Measurements from ENCODE around the gene JMJD1C. TPM values are rescaled to one million over a fixed set of nuclear protein-coding genes. Genes with fewer than 3 reads are reported as not detected.

The JMJD1C gene
- total RNA-seq, 1 experiment from 2014 or later, result 108 TPM

- H3K36me3 ChIP-seq (replicated peaks; ENCODE audit: control insufficient read depth, insufficient read depth, low read length), result no peaks in the 10 kb centered on the region; the same call in 1 of the 2 replicates
- peak; percentile 43 for DNase-seq
These were observed 196.8 kb downstream of the JMJD1C start for GRCh38 chr10:63268798-63269503.

GRCh38 chr10:63268149-63268797, 197.5 kb downstream of the JMJD1C start:
- DNase-seq, result no peak
- H3K4me3 ChIP-seq (ENCODE audit: insufficient read depth, low read depth, low read length), result peak overlapping the region; percentile 64

More at GRCh38 chr10:63268798-63269503, 196.8 kb downstream of the JMJD1C start:
- H3K4me3 ChIP-seq (ENCODE audit: insufficient read depth, low read depth, low read length), result peak overlapping the region; percentile 64
- H3K27me3 ChIP-seq (ENCODE audit: control insufficient read depth, insufficient read depth, low read length), result no peaks in the 10 kb centered on the region

DNA sequence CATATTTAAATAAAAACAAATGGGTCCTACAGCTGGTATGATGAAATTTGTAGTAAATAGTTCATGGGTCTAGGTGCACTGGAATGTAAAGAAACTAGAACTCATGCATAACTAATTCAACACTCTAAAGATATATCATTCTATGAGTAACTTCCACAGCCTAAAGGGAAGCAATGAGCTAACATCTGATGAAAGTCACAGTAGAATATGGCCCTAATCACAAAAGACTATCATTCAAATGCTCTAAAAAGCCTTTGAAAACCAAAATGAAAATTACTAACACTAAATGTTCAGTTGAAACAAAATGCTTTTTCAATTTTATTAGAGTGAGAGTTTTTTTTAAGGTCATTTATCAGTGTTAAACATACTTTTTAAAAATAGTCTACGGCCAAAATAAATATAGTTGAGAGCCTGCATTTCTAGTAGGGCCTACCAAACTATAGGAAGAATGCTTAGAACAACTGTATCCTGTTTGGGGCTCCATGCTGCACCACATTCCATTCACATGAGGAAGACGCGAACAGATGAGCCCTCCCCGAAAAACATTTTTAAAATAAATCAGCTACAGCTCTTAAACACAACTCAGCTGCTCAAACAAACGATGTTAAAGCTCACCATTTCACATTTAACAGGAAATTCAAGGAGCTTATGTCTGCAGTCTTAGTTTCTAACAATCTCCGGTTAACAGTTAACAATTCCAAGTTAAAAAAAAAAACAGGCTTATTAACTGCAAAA, 198.2 kb downstream of the JMJD1C start:
- no peak for DNase-seq
- Histone ChIP-seq H3K27me3 (ENCODE audit: control insufficient read depth, insufficient read depth, low read length) (no peaks in the 10 kb centered on the region), H3K36me3 (replicated peaks; ENCODE audit: control insufficient read depth, insufficient read depth, low read length) (no peaks in the 10 kb centered on the region; the same call in 1 of the 2 replicates), H3K4me3 (ENCODE audit: insufficient read depth, low read depth, low read length) (peak overlapping the region; percentile 64)

More at GRCh38 chr10:63268149-63268797, 197.5 kb downstream of the JMJD1C start:
- Histone ChIP-seq H3K36me3 (replicated peaks; ENCODE audit: control insufficient read depth, insufficient read depth, low read length) (no peaks in the 10 kb centered on the region; the same call in 1 of the 2 replicates), H3K27me3 (ENCODE audit: control insufficient read depth, insufficient read depth, low read length) (no peaks in the 10 kb centered on the region)

- Histone ChIP-seq H3K36me3 (replicated peaks; ENCODE audit: control insufficient read depth, insufficient read depth, low read length) (no peaks in the 10 kb centered on the region; the same call in 1 of the 2 replicates), H3K27me3 (ENCODE audit: control insufficient read depth, insufficient read depth, low read length) (no peaks in the 10 kb centered on the region)
- DNase-seq, result no peak
These were observed 199.1 kb downstream of the JMJD1C start for GRCh38 chr10:63266391-63267316.

DNA sequence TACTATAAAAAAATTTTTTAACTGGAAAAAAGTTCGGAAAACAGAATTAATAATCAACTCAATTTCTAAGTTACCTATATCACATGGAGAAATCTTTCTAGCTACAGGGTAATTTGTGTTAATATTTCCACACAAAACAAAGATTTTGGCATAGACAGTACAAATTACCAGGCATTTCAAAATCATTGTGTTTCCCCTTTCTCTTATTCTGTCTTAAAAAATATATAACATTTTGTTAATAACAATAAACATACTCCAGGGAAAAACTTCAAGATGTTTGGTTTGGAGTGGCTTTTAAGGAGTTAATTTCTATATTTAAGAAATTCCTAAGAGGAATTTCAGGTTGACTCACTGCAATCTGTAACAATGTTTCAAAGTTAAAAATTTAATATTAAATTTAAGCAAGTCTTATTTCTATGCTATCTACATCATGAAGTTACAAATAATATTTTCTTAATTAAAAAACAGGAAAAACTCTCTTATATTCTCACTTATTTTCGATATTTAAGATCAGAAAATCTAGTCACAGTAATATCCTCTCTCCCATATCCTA, 200.0 kb downstream of the JMJD1C start:
- H3K36me3 ChIP-seq (replicated peaks; ENCODE audit: control insufficient read depth, insufficient read depth, low read length), result no peaks in the 10 kb centered on the region; the same call in 1 of the 2 replicates
- no peak for DNase-seq

More at GRCh38 chr10:63266391-63267316, 199.1 kb downstream of the JMJD1C start:
- peak overlapping the region; percentile 64 for H3K4me3 ChIP-seq (ENCODE audit: insufficient read depth, low read depth, low read length)

GRCh38 chr10:63265222-63265617, 200.6 kb downstream of the JMJD1C start:
- DNase-seq, result no peak
- H3K4me3 ChIP-seq (ENCODE audit: insufficient read depth, low read depth, low read length), result peak overlapping the region; percentile 64
- no peaks in the 10 kb centered on the region for H3K27me3 ChIP-seq (ENCODE audit: control insufficient read depth, insufficient read depth, low read length)
- no peaks in the 10 kb centered on the region; the same call in 1 of the 2 replicates for H3K36me3 ChIP-seq (replicated peaks; ENCODE audit: control insufficient read depth, insufficient read depth, low read length)

More for the DNA sequence above, 200.0 kb downstream of the JMJD1C start:
- Histone ChIP-seq H3K4me3 (ENCODE audit: insufficient read depth, low read depth, low read length) (peak overlapping the region; percentile 64), H3K27me3 (ENCODE audit: control insufficient read depth, insufficient read depth, low read length) (no peaks in the 10 kb centered on the region)

GRCh38 chr10:63264617-63265221, 201.1 kb downstream of the JMJD1C start:
- Histone ChIP-seq H3K36me3 (replicated peaks; ENCODE audit: control insufficient read depth, insufficient read depth, low read length) (no peaks in the 10 kb centered on the region; the same call in 1 of the 2 replicates), H3K27me3 (ENCODE audit: control insufficient read depth, insufficient read depth, low read length) (no peaks in the 10 kb centered on the region), H3K4me3 (ENCODE audit: insufficient read depth, low read depth, low read length) (peak overlapping the region; percentile 64)
- DNase-seq, result no peak

- H3K4me3 ChIP-seq (ENCODE audit: insufficient read depth, low read depth, low read length), result no peak overlapping the region
These were observed 203.2 kb downstream of the JMJD1C start for GRCh38 chr10:63262430-63263073.

DNA sequence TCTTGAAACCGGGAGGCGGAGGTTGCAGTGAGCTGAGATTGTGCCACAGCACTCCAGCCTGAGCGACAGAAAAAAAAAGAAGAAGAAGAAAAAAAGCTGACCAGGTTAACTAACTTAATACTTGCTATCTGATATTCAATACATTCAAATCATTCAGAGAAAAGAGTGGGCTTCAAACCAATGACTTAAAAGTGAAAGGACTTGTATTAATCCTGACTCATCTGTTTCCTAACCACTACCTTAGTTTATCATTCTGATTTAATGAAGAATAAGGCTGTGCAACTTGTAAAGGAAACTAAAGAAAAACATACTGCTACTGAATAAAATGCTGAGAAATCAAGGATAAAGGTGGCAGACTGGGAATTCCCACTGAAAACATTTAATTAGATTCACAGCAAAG, 204.3 kb downstream of the JMJD1C start:
- Histone ChIP-seq H3K4me3 (ENCODE audit: insufficient read depth, low read depth, low read length) (no peak overlapping the region), H3K27me3 (ENCODE audit: control insufficient read depth, insufficient read depth, low read length) (no peaks in the 10 kb centered on the region), H3K36me3 (replicated peaks; ENCODE audit: control insufficient read depth, insufficient read depth, low read length) (peaks cover 3% of the 10 kb centered on the region)
- DNase-seq, result no peak

More at GRCh38 chr10:63262430-63263073, 203.2 kb downstream of the JMJD1C start:
- no peaks in the 10 kb centered on the region for H3K27me3 ChIP-seq (ENCODE audit: control insufficient read depth, insufficient read depth, low read length)
- no peak for DNase-seq
- peaks cover 3% of the 10 kb centered on the region for H3K36me3 ChIP-seq (replicated peaks; ENCODE audit: control insufficient read depth, insufficient read depth, low read length)

- Histone ChIP-seq H3K27me3 (ENCODE audit: control insufficient read depth, insufficient read depth, low read length) (no peaks in the 10 kb centered on the region), H3K36me3 (replicated peaks; ENCODE audit: control insufficient read depth, insufficient read depth, low read length) (peaks cover 3% of the 10 kb centered on the region), H3K4me3 (ENCODE audit: insufficient read depth, low read depth, low read length) (no peak overlapping the region)
- no peak for DNase-seq
These were observed 204.9 kb downstream of the JMJD1C start for GRCh38 chr10:63260860-63261251.

- Histone ChIP-seq H3K36me3 (replicated peaks; ENCODE audit: control insufficient read depth, insufficient read depth, low read length) (peaks cover 3% of the 10 kb centered on the region), H3K4me3 (ENCODE audit: insufficient read depth, low read depth, low read length) (no peak overlapping the region), H3K27me3 (ENCODE audit: control insufficient read depth, insufficient read depth, low read length) (no peaks in the 10 kb centered on the region)
- DNase-seq, result no peak
These were observed 205.5 kb downstream of the JMJD1C start for GRCh38 chr10:63260103-63260859.

DNA sequence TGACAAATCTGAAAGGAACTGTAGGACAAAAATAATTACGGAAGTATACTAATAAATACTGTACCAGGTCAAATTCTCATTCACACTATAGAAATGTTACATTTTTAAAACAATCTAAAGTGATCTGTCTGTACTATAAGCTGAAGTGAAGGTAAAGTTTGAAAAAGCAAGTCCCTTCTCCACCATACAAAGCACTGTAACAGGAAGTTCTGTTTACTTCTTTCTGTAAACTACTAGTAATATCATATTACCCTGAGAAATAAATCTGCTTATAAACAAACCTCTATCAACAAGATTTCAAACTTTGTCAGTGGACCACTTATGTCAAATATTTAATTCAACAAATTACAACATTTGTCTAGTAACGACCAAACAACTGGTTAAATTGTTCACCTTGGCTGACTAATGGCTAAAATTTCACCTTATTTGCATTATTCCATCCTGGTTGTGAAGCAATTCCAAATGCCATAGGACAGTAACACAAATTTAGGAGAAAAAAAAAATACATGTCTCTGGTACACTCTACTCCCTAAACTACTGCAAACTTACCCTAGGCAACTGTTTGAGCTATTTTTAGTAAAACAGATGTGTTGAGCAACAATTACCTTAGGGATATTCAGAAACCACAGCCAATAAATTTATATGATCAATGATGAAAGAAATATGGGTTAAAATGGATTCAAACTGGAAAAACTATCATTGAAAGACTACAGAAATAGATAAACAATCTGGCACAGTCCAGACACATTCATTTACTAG, 206.7 kb downstream of the JMJD1C start:
- no peak for DNase-seq
- Histone ChIP-seq H3K36me3 (replicated peaks; ENCODE audit: control insufficient read depth, insufficient read depth, low read length) (peaks cover 3% of the 10 kb centered on the region), H3K27me3 (ENCODE audit: control insufficient read depth, insufficient read depth, low read length) (no peaks in the 10 kb centered on the region), H3K4me3 (ENCODE audit: insufficient read depth, low read depth, low read length) (no peak overlapping the region)
